Neural cell (in vitro differentiated cells): ENCODE results near the gene TCF4. TPM values are rescaled to one million over a fixed set of nuclear protein-coding genes. Genes with fewer than 3 reads are reported as not detected.

Source experiments
- H2AFZ ChIP-seq: fragments of 200-600, 300-800 bp; sonication (generic), shearing (Covaris generic); 2 replicates; pipeline ENCODE4 v1.6.0; 2014; ENCODE audit warnings: low read depth, mild to moderate bottlenecking, antibody characterized with exemption, low read length, moderate library complexity
- H3F3A ChIP-seq: fragments of 200-600 bp; shearing (Covaris generic); 2 replicates; pipeline ENCODE4 v1.6.1; 2016; ENCODE audit warnings: mild to moderate bottlenecking, moderate library complexity, mixed read lengths, antibody characterized with exemption, low read length; ENCODE audit not compliant: insufficient read depth, poor library complexity, severe bottlenecking
- H3K27ac ChIP-seq: fragments of 200-600, 300-800 bp; sonication (generic), shearing (Covaris generic); 2 replicates; pipeline ENCODE4 v1.5.1; 2014; ENCODE audit warnings: mild to moderate bottlenecking, low read length, moderate library complexity
- H3K27me3 ChIP-seq: fragments of 300-800, 200-600 bp; sonication (generic), shearing (Covaris generic); 2 replicates; pipeline ENCODE4 v1.6.0; 2014; ENCODE audit warnings: mild to moderate bottlenecking, low read depth, low read length, moderate library complexity; ENCODE audit not compliant: insufficient read depth
- H3K36me3 ChIP-seq: fragments of 300-800, 200-600 bp; sonication (generic), shearing (Covaris generic); 2 replicates; pipeline ENCODE4 v1.5.1; 2014; ENCODE audit warnings: mild to moderate bottlenecking, antibody characterized with exemption, low read length, moderate library complexity; ENCODE audit not compliant: insufficient read depth
- H3K4me2 ChIP-seq: fragments of 300-800, 200-600 bp; sonication (generic), shearing (Covaris generic); 2 replicates; pipeline ENCODE4 v1.6.0; 2014; ENCODE audit warnings: mild to moderate bottlenecking, low read length
- H3K4me3 ChIP-seq: fragments of 300-800, 200-600 bp; sonication (generic), shearing (Covaris generic); 2 replicates; pipeline ENCODE4 v1.5.1; 2014; ENCODE audit warnings: mild to moderate bottlenecking, low read length, moderate library complexity
- H3K79me2 ChIP-seq: fragments of 200-600 bp; shearing (Covaris generic); replicated peaks from 2 replicates; pipeline ENCODE4 v1.6.0; 2014; ENCODE audit warnings: mild to moderate bottlenecking, low read length, moderate library complexity; ENCODE audit not compliant: insufficient read depth
- H3K9ac ChIP-seq: fragments of 300-800, 200-600 bp; sonication (generic), shearing (Covaris generic); 2 replicates; pipeline ENCODE4 v1.6.1; 2016; ENCODE audit warnings: mild to moderate bottlenecking, low read length, mixed read lengths
- H3K9me2 ChIP-seq: fragments of 200-600 bp; shearing (Covaris generic); 2 replicates; pipeline ENCODE4 v1.6.1; 2016; ENCODE audit warnings: mild to moderate bottlenecking, low read length, mixed read lengths; ENCODE audit not compliant: insufficient read depth
- H3K9me3 ChIP-seq: fragments of 200-600, 300-800 bp; sonication (generic), shearing (Covaris generic); 2 replicates; pipeline ENCODE4 v1.6.1; 2016; ENCODE audit warnings: mild to moderate bottlenecking, mixed run types, low read length, moderate library complexity, mixed read lengths
- H4K20me1 ChIP-seq: fragments of 200-600 bp; shearing (Covaris generic); 2 replicates; pipeline ENCODE4 v1.6.1; 2016; ENCODE audit warnings: mild to moderate bottlenecking, mixed run types; ENCODE audit not compliant: insufficient read depth
- EP300 ChIP-seq: fragments of 450-650 bp; conservative IDR thresholded peaks from 2 replicates; pipeline ENCODE4 v1.6.1; 2014; ENCODE audit warnings: antibody characterized with exemption, mild to moderate bottlenecking, moderate library complexity; ENCODE audit not compliant: poor library complexity, severe bottlenecking
- EZH2 ChIP-seq: fragments of 200-600, 300-800 bp; shearing (Covaris generic), sonication (generic); IDR thresholded peaks from 2 replicates; pipeline ENCODE4 v1.6.1; 2014; ENCODE audit warnings: antibody characterized with exemption, low read length, borderline replicate concordance, mild to moderate bottlenecking; ENCODE audit not compliant: insufficient read depth, poor library complexity, severe bottlenecking
- MXI1 ChIP-seq: fragments of 450-650 bp; conservative IDR thresholded peaks from 2 replicates; pipeline ENCODE4 v1.6.1; 2014; ENCODE audit warnings: antibody characterized with exemption, mild to moderate bottlenecking; ENCODE audit not compliant: poor library complexity, severe bottlenecking
- POLR2AphosphoS5 ChIP-seq: IDR thresholded peaks from 2 replicates; pipeline ENCODE4 v1.6.1; 2012
- RAD21 ChIP-seq: fragments of 450-650 bp; conservative IDR thresholded peaks from 2 replicates; pipeline ENCODE4 v1.6.1; 2014; ENCODE audit warnings: antibody characterized with exemption, mild to moderate bottlenecking, moderate library complexity
- SMC3 ChIP-seq: fragments of 450-650 bp; conservative IDR thresholded peaks from 2 replicates; pipeline ENCODE4 v1.6.1; 2014; ENCODE audit warnings: antibody characterized with exemption, mild to moderate bottlenecking, moderate library complexity; ENCODE audit not compliant: poor library complexity
- TAF1 ChIP-seq: IDR thresholded peaks from 2 replicates; pipeline ENCODE4 v1.6.1; 2012; ENCODE audit warnings: low read depth
- polyA plus RNA-seq: library from polyadenylated mRNA; depleted of rRNA; stranded (reverse); fragments of >200 nt; gene quantifications from 2 replicates; pipeline ENCODE4 v1.2.3, GENCODE V29; 2014
- TF ChIP-seq, protein P1 (sequence below): fragments of 450-650 bp; IDR thresholded peaks from 2 replicates; pipeline ENCODE4 v1.5.1; 2014; ENCODE audit warnings: antibody characterized with exemption, mild to moderate bottlenecking, moderate library complexity; ENCODE audit not compliant: poor library complexity, severe bottlenecking
- TF ChIP-seq, protein P2 (sequence below): IDR thresholded peaks from 2 replicates; pipeline ENCODE4 v1.6.1; 2012; ENCODE audit warnings: borderline replicate concordance

Gene TCF4
- polyA plus RNA-seq, 1 donor from 2014 or later: 7.0 TPM

DNA sequence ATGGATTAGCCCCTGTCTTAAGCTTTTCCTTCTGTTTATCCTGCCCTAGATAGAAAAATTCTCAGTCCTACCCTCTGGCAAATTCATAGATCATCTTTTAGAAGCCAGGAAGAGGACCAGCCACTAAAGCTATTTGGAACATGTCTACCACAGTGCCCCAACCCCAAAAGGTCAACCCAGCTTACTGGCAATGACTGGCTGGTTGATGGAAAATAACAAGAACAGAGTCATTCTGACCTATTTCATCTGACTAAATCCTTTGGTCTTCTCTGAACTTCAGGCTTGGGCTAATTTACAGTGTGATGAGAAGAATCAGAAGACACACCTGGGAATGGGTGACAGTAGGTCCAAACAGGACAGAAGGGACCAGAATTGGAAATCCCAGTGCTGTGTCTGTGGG, 401.4 kb downstream of the TCF4 start:
- H3K9me2 ChIP-seq: no peaks in the 10 kb centered on the region
- H3K79me2 ChIP-seq: no peaks in the 10 kb centered on the region
- no peaks in the 10 kb centered on the region for H4K20me1 ChIP-seq
- H3K27me3 ChIP-seq: no peaks in the 10 kb centered on the region
- H3K27ac ChIP-seq: no peak overlapping the region
- no peak overlapping the region for H3K4me2 ChIP-seq
- no peak overlapping the region for H3K9ac ChIP-seq
- H3K36me3 ChIP-seq: no peaks in the 10 kb centered on the region
- H3K4me3 ChIP-seq: no peak overlapping the region
- no peaks in the 10 kb centered on the region for H3F3A ChIP-seq
- TF ChIP-seq, protein P1, sequence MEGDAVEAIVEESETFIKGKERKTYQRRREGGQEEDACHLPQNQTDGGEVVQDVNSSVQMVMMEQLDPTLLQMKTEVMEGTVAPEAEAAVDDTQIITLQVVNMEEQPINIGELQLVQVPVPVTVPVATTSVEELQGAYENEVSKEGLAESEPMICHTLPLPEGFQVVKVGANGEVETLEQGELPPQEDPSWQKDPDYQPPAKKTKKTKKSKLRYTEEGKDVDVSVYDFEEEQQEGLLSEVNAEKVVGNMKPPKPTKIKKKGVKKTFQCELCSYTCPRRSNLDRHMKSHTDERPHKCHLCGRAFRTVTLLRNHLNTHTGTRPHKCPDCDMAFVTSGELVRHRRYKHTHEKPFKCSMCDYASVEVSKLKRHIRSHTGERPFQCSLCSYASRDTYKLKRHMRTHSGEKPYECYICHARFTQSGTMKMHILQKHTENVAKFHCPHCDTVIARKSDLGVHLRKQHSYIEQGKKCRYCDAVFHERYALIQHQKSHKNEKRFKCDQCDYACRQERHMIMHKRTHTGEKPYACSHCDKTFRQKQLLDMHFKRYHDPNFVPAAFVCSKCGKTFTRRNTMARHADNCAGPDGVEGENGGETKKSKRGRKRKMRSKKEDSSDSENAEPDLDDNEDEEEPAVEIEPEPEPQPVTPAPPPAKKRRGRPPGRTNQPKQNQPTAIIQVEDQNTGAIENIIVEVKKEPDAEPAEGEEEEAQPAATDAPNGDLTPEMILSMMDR: no peak
- no peaks in the 10 kb centered on the region for H3K9me3 ChIP-seq
- no peak overlapping the region for H2AFZ ChIP-seq

DNA sequence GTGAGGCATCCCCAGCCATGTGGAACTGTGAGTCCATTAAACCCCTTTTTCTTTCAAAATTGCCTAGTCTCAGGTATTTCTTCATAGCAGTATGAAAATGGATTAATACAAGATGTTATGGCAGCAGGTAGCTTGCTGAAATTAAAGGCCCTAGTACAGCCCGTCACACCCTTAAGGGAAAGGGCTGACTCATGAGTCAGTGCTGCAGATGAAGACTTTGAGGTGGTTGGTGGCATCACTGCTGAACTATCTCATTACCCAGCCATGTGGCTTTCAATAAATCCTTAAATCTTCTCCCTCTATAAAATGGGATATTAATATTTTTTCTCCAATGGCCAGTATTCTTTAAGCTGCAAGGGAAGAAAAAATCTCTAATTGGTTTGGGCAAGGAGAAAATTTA, 402.6 kb downstream of the TCF4 start:
- H3K9me3 ChIP-seq: no peaks in the 10 kb centered on the region
- H3K79me2 ChIP-seq: no peaks in the 10 kb centered on the region
- no peaks in the 10 kb centered on the region for H3K27me3 ChIP-seq
- no peak overlapping the region for H3K4me3 ChIP-seq
- H3K4me2 ChIP-seq: no peak overlapping the region
- no peak overlapping the region for H2AFZ ChIP-seq
- TF ChIP-seq, protein P1: no peak
- no peak for TF ChIP-seq POLR2AphosphoS5
- no peak for TF ChIP-seq SMC3
- TF ChIP-seq MXI1: no peak
- TF ChIP-seq RAD21: no peak
- H3K9ac ChIP-seq: no peak overlapping the region
- H3K36me3 ChIP-seq: no peaks in the 10 kb centered on the region
- no peaks in the 10 kb centered on the region for H4K20me1 ChIP-seq
- H3K9me2 ChIP-seq: no peaks in the 10 kb centered on the region
- no peaks in the 10 kb centered on the region for H3F3A ChIP-seq
- H3K27ac ChIP-seq: no peak overlapping the region

DNA sequence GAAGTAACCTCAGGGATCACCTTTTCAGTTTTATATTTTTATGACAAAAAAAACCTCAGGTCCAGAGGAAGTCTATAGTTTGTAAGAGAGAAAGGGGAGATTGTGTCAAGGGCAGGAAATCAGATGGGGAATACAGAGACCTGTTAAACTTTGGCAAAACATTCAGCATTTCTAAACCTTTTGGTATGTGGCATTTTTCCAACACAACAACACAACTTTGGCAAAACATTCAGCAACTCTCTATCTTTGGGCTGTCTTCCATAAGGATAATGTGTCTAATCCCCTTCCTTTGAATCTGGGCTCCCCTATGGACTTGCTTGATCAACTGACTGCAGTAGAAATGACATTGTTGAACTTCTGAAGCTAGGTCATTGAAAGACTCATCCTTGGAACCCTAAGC, 408.2 kb downstream of the TCF4 start:
- Histone ChIP-seq H3K27me3 (no peaks in the 10 kb centered on the region), H4K20me1 (no peaks in the 10 kb centered on the region), H3K4me2 (no peak overlapping the region), H3F3A (no peaks in the 10 kb centered on the region), H3K27ac (no peak overlapping the region), H2AFZ (no peak overlapping the region), H3K79me2 (no peaks in the 10 kb centered on the region), H3K4me3 (no peak overlapping the region), H3K36me3 (no peaks in the 10 kb centered on the region), H3K9me2 (no peaks in the 10 kb centered on the region), H3K9ac (no peak overlapping the region), H3K9me3 (no peaks in the 10 kb centered on the region)
- TF ChIP-seq EP300: no peak
- TF ChIP-seq MXI1: no peak
- no peak for TF ChIP-seq RAD21
- TF ChIP-seq POLR2AphosphoS5: no peak
- TF ChIP-seq, protein P1: no peak
- no peak for TF ChIP-seq SMC3
- TF ChIP-seq TAF1: no peak
- TF ChIP-seq, protein P2, sequence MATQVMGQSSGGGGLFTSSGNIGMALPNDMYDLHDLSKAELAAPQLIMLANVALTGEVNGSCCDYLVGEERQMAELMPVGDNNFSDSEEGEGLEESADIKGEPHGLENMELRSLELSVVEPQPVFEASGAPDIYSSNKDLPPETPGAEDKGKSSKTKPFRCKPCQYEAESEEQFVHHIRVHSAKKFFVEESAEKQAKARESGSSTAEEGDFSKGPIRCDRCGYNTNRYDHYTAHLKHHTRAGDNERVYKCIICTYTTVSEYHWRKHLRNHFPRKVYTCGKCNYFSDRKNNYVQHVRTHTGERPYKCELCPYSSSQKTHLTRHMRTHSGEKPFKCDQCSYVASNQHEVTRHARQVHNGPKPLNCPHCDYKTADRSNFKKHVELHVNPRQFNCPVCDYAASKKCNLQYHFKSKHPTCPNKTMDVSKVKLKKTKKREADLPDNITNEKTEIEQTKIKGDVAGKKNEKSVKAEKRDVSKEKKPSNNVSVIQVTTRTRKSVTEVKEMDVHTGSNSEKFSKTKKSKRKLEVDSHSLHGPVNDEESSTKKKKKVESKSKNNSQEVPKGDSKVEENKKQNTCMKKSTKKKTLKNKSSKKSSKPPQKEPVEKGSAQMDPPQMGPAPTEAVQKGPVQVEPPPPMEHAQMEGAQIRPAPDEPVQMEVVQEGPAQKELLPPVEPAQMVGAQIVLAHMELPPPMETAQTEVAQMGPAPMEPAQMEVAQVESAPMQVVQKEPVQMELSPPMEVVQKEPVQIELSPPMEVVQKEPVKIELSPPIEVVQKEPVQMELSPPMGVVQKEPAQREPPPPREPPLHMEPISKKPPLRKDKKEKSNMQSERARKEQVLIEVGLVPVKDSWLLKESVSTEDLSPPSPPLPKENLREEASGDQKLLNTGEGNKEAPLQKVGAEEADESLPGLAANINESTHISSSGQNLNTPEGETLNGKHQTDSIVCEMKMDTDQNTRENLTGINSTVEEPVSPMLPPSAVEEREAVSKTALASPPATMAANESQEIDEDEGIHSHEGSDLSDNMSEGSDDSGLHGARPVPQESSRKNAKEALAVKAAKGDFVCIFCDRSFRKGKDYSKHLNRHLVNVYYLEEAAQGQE: no peak
- no peak for TF ChIP-seq EZH2
